Neural progenitor cell (in vitro differentiated cells): ENCODE measurements around the gene TUNAR. TPM values are rescaled to one million over a fixed set of nuclear protein-coding genes. Genes with fewer than 3 reads are reported as not detected.

Source experiments
- DNase-seq: peaks from one replicate; pipeline ENCODE4 v3.0.0-alpha.2; 2016; ENCODE audit warnings: low spot score
- H2AFZ ChIP-seq: fragments of 200-600 bp; sonication (generic); replicated peaks from 2 replicates; pipeline ENCODE4 v1.6.1; 2016; ENCODE audit warnings: antibody characterized with exemption
- H3F3A ChIP-seq: fragments of 200-600 bp; sonication (generic); 2 replicates; pipeline ENCODE4 v1.6.1; 2016; ENCODE audit warnings: antibody characterized with exemption, low read depth
- H3K27ac ChIP-seq: fragments of 200-600 bp; sonication (generic); 2 replicates; pipeline ENCODE4 v1.5.1; 2016; ENCODE audit warnings: mild to moderate bottlenecking
- H3K27me3 ChIP-seq: fragments of 200-600 bp; sonication (generic); 2 replicates; pipeline ENCODE4 v1.6.1; 2016; ENCODE audit warnings: mild to moderate bottlenecking, moderate library complexity
- H3K36me3 ChIP-seq: fragments of 200-600 bp; sonication (generic); 2 replicates; pipeline ENCODE4 v1.5.1; 2016
- H3K4me1 ChIP-seq: fragments of 200-600 bp; sonication (generic); 2 replicates; pipeline ENCODE4 v1.6.1; 2016; ENCODE audit warnings: mixed run types
- H3K4me2 ChIP-seq: fragments of 200-600 bp; sonication (generic); 2 replicates; pipeline ENCODE4 v1.6.1; 2016
- H3K4me3 ChIP-seq: fragments of 200-600 bp; sonication (generic); 2 replicates; pipeline ENCODE4 v1.5.1; 2016
- H3K79me2 ChIP-seq: fragments of 200-600 bp; sonication (generic); 2 replicates; pipeline ENCODE4 v1.6.1; 2016; ENCODE audit warnings: low read depth
- H3K9ac ChIP-seq: fragments of 200-600 bp; sonication (generic); 2 replicates; pipeline ENCODE4 v1.6.1; 2016
- H3K9me3 ChIP-seq: fragments of 200-600 bp; sonication (generic); 2 replicates; pipeline ENCODE4 v1.5.1; 2016; ENCODE audit warnings: low read depth
- H4K20me1 ChIP-seq: fragments of 200-600 bp; sonication (generic); 2 replicates; pipeline ENCODE4 v1.6.1; 2016; ENCODE audit warnings: low read depth
- H3K27ac Mint-ChIP-seq: 3 replicates; pipeline ENCODE4 v1.8.0; 2021; ENCODE audit warnings: mixed read lengths
- H3K27me3 Mint-ChIP-seq: 2 replicates; pipeline ENCODE4 v1.8.0; 2022; ENCODE audit warnings: low read depth, mild to moderate bottlenecking, inconsistent platforms, moderate library complexity, mixed read lengths; ENCODE audit not compliant: insufficient read depth
- H3K36me3 Mint-ChIP-seq: 3 replicates; pipeline ENCODE4 v1.8.0; 2021; ENCODE audit warnings: mixed read lengths
- H3K4me1 Mint-ChIP-seq: 3 replicates; pipeline ENCODE4 v1.8.0; 2021; ENCODE audit warnings: mixed read lengths
- H3K4me3 Mint-ChIP-seq: 3 replicates; pipeline ENCODE4 v1.8.0; 2021; ENCODE audit warnings: mild to moderate bottlenecking, moderate library complexity, mixed read lengths
- H3K9me3 Mint-ChIP-seq: 3 replicates; pipeline ENCODE4 v1.8.0; 2020; ENCODE audit warnings: mixed read lengths
- CTCF ChIP-seq: fragments of 200-600 bp; sonication (generic); IDR thresholded peaks from 2 replicates; pipeline ENCODE4 v1.5.1; 2017; ENCODE audit warnings: antibody characterized with exemption, mild to moderate bottlenecking
- EZH2 ChIP-seq: fragments of 200-600 bp; sonication (generic); IDR thresholded peaks from 2 replicates; pipeline ENCODE4 v1.6.1; 2017; ENCODE audit warnings: antibody characterized with exemption, mild to moderate bottlenecking, moderate library complexity
- EZH2phosphoT487 ChIP-seq: fragments of 200-600 bp; sonication (generic); IDR thresholded peaks from 2 replicates; pipeline ENCODE4 v1.6.1; 2017; ENCODE audit warnings: antibody characterized with exemption
- total RNA-seq: library from RNA; depleted of rRNA; stranded (reverse); fragments of >200 nt; gene quantifications from 2 replicates; pipeline ENCODE4 v1.2.3, GENCODE V29; 2015; ENCODE audit warnings: low replicate concordance

The TUNAR gene
- total RNA-seq, 1 donor from 2014 or later, result 14.1 TPM

- H3K79me2 ChIP-seq, result no peaks in the 10 kb centered on the region
- no peak overlapping the region for H3K9ac ChIP-seq
- no peaks in the 10 kb centered on the region for H3K9me3 ChIP-seq
- peak overlapping the region; percentile 66 for H3K27ac Mint-ChIP-seq
- peaks cover 2% of the 10 kb centered on the region for H3K36me3 Mint-ChIP-seq
- H3K9me3 Mint-ChIP-seq, result peaks cover 26% of the 10 kb centered on the region
- H3F3A ChIP-seq, result peaks cover 21% of the 10 kb centered on the region
- H4K20me1 ChIP-seq, result no peaks in the 10 kb centered on the region
- peaks cover 23% of the 10 kb centered on the region for H3K27me3 Mint-ChIP-seq
- H3K27ac ChIP-seq, result no peak overlapping the region
- no peak overlapping the region for H3K4me3 ChIP-seq
- H3K4me1 ChIP-seq, result peaks cover 28% of the 10 kb centered on the region
- TF ChIP-seq EZH2phosphoT487, result peak; percentile 67
- TF ChIP-seq EZH2, result no peak
- H3K4me2 ChIP-seq, result peak overlapping the region; percentile 61
- H3K27me3 ChIP-seq, result no peaks in the 10 kb centered on the region
- peaks cover 50% of the 10 kb centered on the region for H3K4me1 Mint-ChIP-seq
- H2AFZ ChIP-seq, result no peak overlapping the region
- peak overlapping the region; percentile 58 for H3K4me3 Mint-ChIP-seq
- peak; percentile 93 for DNase-seq
- no peaks in the 10 kb centered on the region for H3K36me3 ChIP-seq
These were observed 67.1 kb downstream of the TUNAR start for GRCh38 chr14:95943699-95944098.

- Histone ChIP-seq H3K79me2 (no peaks in the 10 kb centered on the region), H3K4me3 (no peak overlapping the region), H3F3A (peaks cover 26% of the 10 kb centered on the region), H3K27me3 (no peaks in the 10 kb centered on the region), H3K27ac (no peak overlapping the region), H3K9ac (no peak overlapping the region), H3K36me3 (no peaks in the 10 kb centered on the region), H4K20me1 (no peaks in the 10 kb centered on the region), H3K9me3 (no peaks in the 10 kb centered on the region), H3K4me1 (peaks cover 36% of the 10 kb centered on the region), H3K4me2 (peak overlapping the region; percentile 61), H2AFZ (no peak overlapping the region)
- TF ChIP-seq EZH2 (no peak), EZH2phosphoT487 (no peak), CTCF (no peak)
- DNase-seq, result no peak
- H3K4me3 Mint-ChIP-seq, result no peak overlapping the region
- H3K4me1 Mint-ChIP-seq, result peaks cover 52% of the 10 kb centered on the region
- peak overlapping the region; percentile 66 for H3K27ac Mint-ChIP-seq
- H3K36me3 Mint-ChIP-seq, result peaks cover 2% of the 10 kb centered on the region
- peaks cover 26% of the 10 kb centered on the region for H3K9me3 Mint-ChIP-seq
- H3K27me3 Mint-ChIP-seq, result peaks cover 20% of the 10 kb centered on the region
These were observed 67.8 kb downstream of the TUNAR start for GRCh38 chr14:95944462-95944861.

- H3K4me1 ChIP-seq, result peaks cover 40% of the 10 kb centered on the region
- H3K4me2 ChIP-seq, result no peak overlapping the region
- H3K9me3 ChIP-seq, result no peaks in the 10 kb centered on the region
- peaks cover 30% of the 10 kb centered on the region for H3F3A ChIP-seq
- no peak overlapping the region for H3K4me3 Mint-ChIP-seq
- no peaks in the 10 kb centered on the region for H3K36me3 ChIP-seq
- DNase-seq, result no peak
- no peak overlapping the region for H3K27ac ChIP-seq
- H3K4me1 Mint-ChIP-seq, result peaks cover 52% of the 10 kb centered on the region
- no peak overlapping the region for H2AFZ ChIP-seq
- H3K27me3 Mint-ChIP-seq, result peaks cover 15% of the 10 kb centered on the region
- H3K9ac ChIP-seq, result no peak overlapping the region
- no peak overlapping the region for H3K4me3 ChIP-seq
- H3K9me3 Mint-ChIP-seq, result peaks cover 18% of the 10 kb centered on the region
- H3K27ac Mint-ChIP-seq, result peak overlapping the region; percentile 15
- peaks cover 4% of the 10 kb centered on the region for H3K36me3 Mint-ChIP-seq
- no peaks in the 10 kb centered on the region for H3K79me2 ChIP-seq
- H4K20me1 ChIP-seq, result no peaks in the 10 kb centered on the region
- H3K27me3 ChIP-seq, result no peaks in the 10 kb centered on the region
- TF ChIP-seq EZH2 (no peak), CTCF (no peak), EZH2phosphoT487 (no peak)
These were observed 70.2 kb downstream of the TUNAR start for GRCh38 chr14:95946867-95947266.

GRCh38 chr14:95948558-95948981 lies 71.9 kb downstream of the TUNAR start:
- Histone ChIP-seq H3K4me3 (peak overlapping the region; percentile 29), H3K79me2 (no peaks in the 10 kb centered on the region), H2AFZ (no peak overlapping the region), H3K9ac (no peak overlapping the region), H3K27ac (peak overlapping the region; percentile 94), H3K9me3 (no peaks in the 10 kb centered on the region), H3K36me3 (no peaks in the 10 kb centered on the region), H3K27me3 (no peaks in the 10 kb centered on the region), H3K4me2 (peak overlapping the region; percentile 73), H3F3A (peaks cover 25% of the 10 kb centered on the region), H3K4me1 (peaks cover 36% of the 10 kb centered on the region), H4K20me1 (no peaks in the 10 kb centered on the region)
- Mint-ChIP-seq H3K9me3 (peaks cover 8% of the 10 kb centered on the region), H3K27me3 (peaks cover 8% of the 10 kb centered on the region), H3K36me3 (peaks cover 1% of the 10 kb centered on the region), H3K4me1 (peaks cover 46% of the 10 kb centered on the region), H3K27ac (peak overlapping the region; percentile 95), H3K4me3 (peak overlapping the region; percentile 28)
- DNase-seq, result peak; percentile 91
- no peak for TF ChIP-seq CTCF
- no peak for TF ChIP-seq EZH2
- no peak for TF ChIP-seq EZH2phosphoT487
